Lower lobe of right lung (tissue), 2 donors: ENCODE data around the gene CTSG. TPM values are rescaled to one million over a fixed set of nuclear protein-coding genes. Genes with fewer than 3 reads are reported as not detected.

Experiments used
- ATAC-seq, 2 donors: fragments of 200-7000 bp; cut with Tn5 transposase; one replicate each; pipeline ENCODE4 v1.9.1; 2020 to 2022; ENCODE audit warnings: mild to moderate bottlenecking in 2 of 2, moderate library complexity in 2 of 2
- DNase-seq: peaks from one replicate; pipeline ENCODE4 v3.0.0-alpha.2; 2020
- H3K27ac ChIP-seq: fragments of 200-600 bp; one replicate; pipeline ENCODE4 v1.8.0; 2022
- H3K27me3 ChIP-seq: fragments of 200-600 bp; one replicate; pipeline ENCODE4 v1.8.0; 2022; ENCODE audit warnings: low read depth
- H3K36me3 ChIP-seq: fragments of 200-600 bp; one replicate; pipeline ENCODE4 v1.8.0; 2022; ENCODE audit warnings: mild to moderate bottlenecking
- H3K4me1 ChIP-seq: fragments of 200-600 bp; one replicate; pipeline ENCODE4 v1.8.0; 2022
- H3K4me3 ChIP-seq: fragments of 200-600 bp; one replicate; pipeline ENCODE4 v1.8.0; 2022; ENCODE audit warnings: mild to moderate bottlenecking
- H3K9me3 ChIP-seq: fragments of 200-600 bp; one replicate; pipeline ENCODE4 v1.8.0; 2022
- CTCF ChIP-seq: fragments of 200-600 bp; IDR thresholded peaks from one replicate; pipeline ENCODE4 v1.8.0; 2022; ENCODE audit warnings: antibody characterized with exemption, mild to moderate bottlenecking
- intact Hi-C: fragments of 100-400 bp; cut with DNase I; formaldehyde crosslinking; loops from one replicate; pipeline ENCODE4 v1.11.0; 2022
- long read RNA-seq: library from polyadenylated mRNA; unstranded; transcript quantifications from one replicate; pipeline ENCODE4 v2.0.0, GENCODE V29; 2021
- total RNA-seq: library from RNA; stranded (reverse); fragmentation: NEBNext Ultra II Directional; extraction: Animal tissue kit (Norgen Biotek cat#: 25700); gene quantifications from one replicate; pipeline ENCODE4 v1.2.1, GENCODE V29; 2021
- donor health status: DM: no; HTN: yes; CAD: no; lungs with severe emphysema.

The CTSG gene
- total RNA-seq = 12.2 TPM
- long read RNA-seq, transcript CTSG-201 (5 exons, 886 nt) = major isoform, 9 of 10 reads
- long read RNA-seq, partial matches to known transcripts = 1 of 10 reads
- long read RNA-seq, other reads (novel, unspliced or antisense) = 0 of 10 reads

- no peak within 1 kb of the TSS for H3K27ac ChIP-seq
- no peaks in the 10 kb centered on the region for H3K27me3 ChIP-seq
- TF ChIP-seq CTCF = no peak
- no peaks in the 10 kb centered on the region for H3K4me1 ChIP-seq
- no peaks in the 10 kb centered on the region for H3K9me3 ChIP-seq
- ATAC-seq = peak in 1 of 2 donors; percentile 60
- no peaks in the 10 kb centered on the region for H3K36me3 ChIP-seq
- intact Hi-C loops = no loop called here
- DNase-seq = no peak
- no peak within 1 kb of the TSS for H3K4me3 ChIP-seq
These were observed at the start of gene CTSG for GRCh38 chr14:24576182-24576581. TSS of gene CTSG (minus strand) at chr14:24576250. CDS start at chr14:24576223, 27 bp downstream.

GRCh38 chr14:24613747-24614146, 37.7 kb upstream of the CTSG start:
- intact Hi-C loops = no loop called here
- no peaks in the 10 kb centered on the region for H3K4me1 ChIP-seq
- DNase-seq = no peak
- no peaks in the 10 kb centered on the region for H3K27me3 ChIP-seq
- no peak overlapping the region for H3K27ac ChIP-seq
- no peak for ATAC-seq
- no peaks in the 10 kb centered on the region for H3K9me3 ChIP-seq
- H3K36me3 ChIP-seq = no peaks in the 10 kb centered on the region
- H3K4me3 ChIP-seq = no peak overlapping the region
- no peak for TF ChIP-seq CTCF

- Histone ChIP-seq H3K9me3 (no peaks in the 10 kb centered on the region), H3K27ac (no peak overlapping the region), H3K36me3 (no peaks in the 10 kb centered on the region), H3K4me1 (no peaks in the 10 kb centered on the region), H3K27me3 (no peaks in the 10 kb centered on the region), H3K4me3 (no peak overlapping the region)
- intact Hi-C loops = no loop called here
- no peak for TF ChIP-seq CTCF
- ATAC-seq (no peak), DNase-seq (no peak)
These were observed 37.2 kb upstream of the CTSG start for GRCh38 chr14:24613241-24613640.

GRCh38 chr14:24612196-24612595, 36.1 kb upstream of the CTSG start:
- ATAC-seq (no peak), DNase-seq (no peak)
- H3K4me3 ChIP-seq = no peak overlapping the region
- H3K4me1 ChIP-seq = no peaks in the 10 kb centered on the region
- intact Hi-C loops = no loop called here
- H3K9me3 ChIP-seq = no peaks in the 10 kb centered on the region
- H3K36me3 ChIP-seq = no peaks in the 10 kb centered on the region
- no peaks in the 10 kb centered on the region for H3K27me3 ChIP-seq
- no peak for TF ChIP-seq CTCF
- H3K27ac ChIP-seq = no peak overlapping the region

GRCh38 chr14:24609655-24610344, 33.8 kb upstream of the CTSG start, which contains the start of gene GZMH:
TSS of gene GZMH (minus strand) at chr14:24609685. CDS start at chr14:24609613, 72 bp downstream.
- TF ChIP-seq CTCF = no peak
- H3K27me3 ChIP-seq = no peaks in the 10 kb centered on the region
- no peak within 1 kb of the TSS for H3K27ac ChIP-seq
- no peaks in the 10 kb centered on the region for H3K9me3 ChIP-seq
- intact Hi-C loops = no loop called here
- DNase-seq = no peak
- H3K36me3 ChIP-seq = no peaks in the 10 kb centered on the region
- peak in 1 of 2 donors; percentile 38 for ATAC-seq
- H3K4me1 ChIP-seq = no peaks in the 10 kb centered on the region
- H3K4me3 ChIP-seq = no peak within 1 kb of the TSS
